SK-N-SH (cell line): ENCODE measurements around the gene WDR35. TPM values are rescaled to one million over a fixed set of nuclear protein-coding genes. Genes with fewer than 3 reads are reported as not detected.
A peak's percentile ranks its signal among the peaks of the same experiment; 100 is the strongest.

Experiments
- CTCF ChIA-PET: fragments of 300-600, 350-600 bp; formaldehyde crosslinking; extraction: SDS; loops from one replicate; lab custom pipeline; 2021; lab: Yijun Ruan, JAX
- POLR2A ChIA-PET: fragments of 350-600 bp; sonication (Branson Sonifier 250); formaldehyde crosslinking; extraction: SDS; loops from one replicate; lab custom pipeline; 2020; ENCODE audit warnings: antibody characterized with exemption, inconsistent platforms; lab: Yijun Ruan, JAX
- DNase-seq: peaks from one replicate; pipeline ENCODE4 v3.0.0; 2012
- H2AFZ ChIP-seq: fragments of 200-600 bp; sonication (generic); 2 replicates; pipeline ENCODE4 v1.8.1; 2016; ENCODE audit warnings: antibody characterized with exemption, mild to moderate bottlenecking, low read depth
- H3F3A ChIP-seq: fragments of 200-600 bp; sonication (generic); replicated peaks from 2 replicates; pipeline ENCODE3; 2016; ENCODE audit warnings: antibody characterized with exemption, mild to moderate bottlenecking; ENCODE audit not compliant: insufficient read depth
- H3K27ac ChIP-seq, 2 experiments: fragments of 200-500 bp in 1 of 2; fragments of 200-600 bp in 1 of 2; sonication (Bioruptor generic) in 1 of 2; sonication (generic), shearing (Covaris generic) in 1 of 2; 2 replicates each; pipeline versions ENCODE4 v1.5.1 to v1.6.1; 2014 to 2016; ENCODE audit warnings: low read depth in 2 of 2, inconsistent platforms in 1 of 2, low read length in 1 of 2, mild to moderate bottlenecking in 1 of 2, mixed read lengths in 1 of 2
- H3K27me3 ChIP-seq: fragments of 200-600 bp; sonication (generic), shearing (Covaris generic); 2 replicates; pipeline ENCODE4 v1.6.1; 2016; ENCODE audit warnings: mixed run types; ENCODE audit not compliant: insufficient read depth
- H3K36me3 ChIP-seq, 2 experiments: fragments of 200-500 bp in 1 of 2; fragments of 200-600 bp in 1 of 2; sonication (Bioruptor generic) in 1 of 2; sonication (generic) in 1 of 2; replicated peaks in 1 of 2; 2 replicates each; pipeline versions ENCODE3 to v1.5.1; 2014 to 2016; ENCODE audit warnings: low read length in 1 of 2, mild to moderate bottlenecking in 1 of 2; ENCODE audit not compliant: insufficient read depth in 2 of 2, control insufficient read depth in 1 of 2
- H3K4me1 ChIP-seq, 2 experiments: fragments of 200-500 bp in 1 of 2; fragments of 200-600 bp in 1 of 2; sonication (Bioruptor generic) in 1 of 2; sonication (generic), shearing (Covaris generic) in 1 of 2; 2 replicates each; pipeline versions ENCODE4 v1.5.1 to v1.6.1; 2014 to 2016; ENCODE audit warnings: low read depth in 1 of 2, low read length in 1 of 2, mixed run types in 1 of 2; ENCODE audit not compliant: insufficient read depth in 2 of 2, control insufficient read depth in 1 of 2
- H3K4me2 ChIP-seq: fragments of 200-600 bp; sonication (generic), shearing (Covaris generic); 2 replicates; pipeline ENCODE4 v1.6.1; 2017; ENCODE audit warnings: mixed run types
- H3K4me3 ChIP-seq, 2 experiments: fragments of 200-500 bp in 1 of 2; fragments of 200-600 bp in 1 of 2; sonication (Bioruptor generic) in 1 of 2; sonication (generic), shearing (Covaris generic) in 1 of 2; 2 replicates each; pipeline versions ENCODE4 v1.5.1 to v1.8.1; 2014 to 2016; ENCODE audit warnings: low read depth in 2 of 2, inconsistent platforms in 1 of 2, low read length in 1 of 2, mild to moderate bottlenecking in 1 of 2, mixed read lengths in 1 of 2, moderate library complexity in 1 of 2
- H3K79me2 ChIP-seq: fragments of 200-600 bp; sonication (generic); 2 replicates; pipeline ENCODE4 v1.8.1; 2017; ENCODE audit warnings: mild to moderate bottlenecking; ENCODE audit not compliant: insufficient read depth
- H3K9ac ChIP-seq: fragments of 200-600 bp; sonication (generic); 2 replicates; pipeline ENCODE4 v1.6.1; 2017; ENCODE audit warnings: mixed run types
- H3K9me2 ChIP-seq: fragments of 200-600 bp; sonication (generic); 2 replicates; pipeline ENCODE4 v1.6.1; 2017; ENCODE audit warnings: mixed run types
- H3K9me3 ChIP-seq: fragments of 200-600 bp; sonication (generic); 2 replicates; pipeline ENCODE4 v1.6.1; 2017; ENCODE audit warnings: mixed run types, mild to moderate bottlenecking, moderate library complexity
- H4K20me1 ChIP-seq: fragments of 200-600 bp; sonication (generic); 2 replicates; pipeline ENCODE4 v1.6.1; 2017; ENCODE audit warnings: mild to moderate bottlenecking, mixed run types; ENCODE audit not compliant: insufficient read depth
- EP300 ChIP-seq, 2 experiments: IDR thresholded peaks; 2 replicates each; pipeline versions ENCODE4 v1.4.0 to v1.6.1; 2012; ENCODE audit warnings: borderline replicate concordance in 1 of 2, low read depth in 1 of 2, low read length in 1 of 2
- FOSL2 ChIP-seq: IDR thresholded peaks from 2 replicates; pipeline ENCODE4 v1.4.0; 2012; ENCODE audit warnings: low read depth, mild to moderate bottlenecking, moderate library complexity, borderline replicate concordance
- FOXJ3 ChIP-seq: sonication (generic); formaldehyde crosslinking; IDR thresholded peaks from 2 replicates; pipeline ENCODE4 v1.5.1; 2020; ENCODE audit warnings: mild to moderate bottlenecking, missing genetic modification reagents
- FOXM1 ChIP-seq: IDR thresholded peaks from 2 replicates; pipeline ENCODE4 v1.4.0; 2012; ENCODE audit warnings: low read depth, mild to moderate bottlenecking
- GABPA ChIP-seq: IDR thresholded peaks from 2 replicates; pipeline ENCODE4 v1.4.0; 2012; ENCODE audit warnings: low read depth, mild to moderate bottlenecking
- GATA2 ChIP-seq: sonication (generic); formaldehyde crosslinking; IDR thresholded peaks from 2 replicates; pipeline ENCODE4 v1.5.0; 2020; ENCODE audit warnings: mild to moderate bottlenecking, missing genetic modification reagents
- JUND ChIP-seq: IDR thresholded peaks from 2 replicates; pipeline ENCODE4 v1.4.0; 2012
- NFIC ChIP-seq: IDR thresholded peaks from 2 replicates; pipeline ENCODE4 v1.4.0; 2012; ENCODE audit warnings: borderline replicate concordance
- NRF1 ChIP-seq: IDR thresholded peaks from 2 replicates; pipeline ENCODE4 v1.6.1; 2012; ENCODE audit warnings: low read depth, mild to moderate bottlenecking, low read length
- PBX3 ChIP-seq: IDR thresholded peaks from 2 replicates; pipeline ENCODE4; 2012
- POLR2AphosphoS5 ChIP-seq: IDR thresholded peaks from 2 replicates; pipeline ENCODE4 v1.6.1; 2012; ENCODE audit warnings: low read depth, low read length
- RAD21 ChIP-seq: IDR thresholded peaks from 2 replicates; pipeline ENCODE4 v1.6.1; 2012; ENCODE audit warnings: mild to moderate bottlenecking, low read length
- RCOR1 ChIP-seq: fragments of 150-350 bp; IDR thresholded peaks from 2 replicates; pipeline ENCODE4 v1.6.1; 2017; ENCODE audit warnings: antibody characterized with exemption, low read length
- SMC3 ChIP-seq: IDR thresholded peaks from 2 replicates; pipeline ENCODE4 v1.6.1; 2012; ENCODE audit warnings: low read depth, low read length, improper control_type of control experiment
- TAF1 ChIP-seq: IDR thresholded peaks from 2 replicates; pipeline ENCODE4 v1.6.1; 2012; ENCODE audit warnings: low read depth, mild to moderate bottlenecking, low read length, moderate library complexity, borderline replicate concordance
- TCF12 ChIP-seq: IDR thresholded peaks from 2 replicates; pipeline ENCODE4 v1.4.0; 2012
- TEAD4 ChIP-seq: IDR thresholded peaks from 2 replicates; pipeline ENCODE4 v1.4.0; 2012; ENCODE audit warnings: mild to moderate bottlenecking, borderline replicate concordance; ENCODE audit not compliant: insufficient read depth
- WGBS: methylation state at CpG from one replicate; pipeline ENCODE4 v1.1.6; 2017; ENCODE audit warnings: low lambda C conversion rate; 5-methylcytosine and 5-hydroxymethylcytosine counted together
- polyA plus RNA-seq, 3 experiments: library from polyadenylated mRNA; depleted of rRNA; stranded (reverse); fragments of >200 nt; gene quantifications; 2 replicates each; pipeline ENCODE4 v1.2.3, GENCODE V29; 2012
- TF ChIP-seq, protein P1 (sequence below): IDR thresholded peaks from 2 replicates; pipeline ENCODE4 v1.4.0; 2012; ENCODE audit warnings: low read depth, borderline replicate concordance
- TF ChIP-seq, protein P2 (sequence below): fragments of 150-350 bp; IDR thresholded peaks from 2 replicates; pipeline ENCODE4 v1.6.1; 2016; ENCODE audit warnings: mild to moderate bottlenecking, low read depth, low read length
- TF ChIP-seq, protein P3 (sequence below): IDR thresholded peaks from 2 replicates; pipeline ENCODE4 v1.6.1; 2012; ENCODE audit warnings: mild to moderate bottlenecking, low read depth, low read length, moderate library complexity
- TF ChIP-seq, protein P4 (sequence below): fragments of 200-600 bp; sonication (generic); IDR thresholded peaks from 2 replicates; pipeline ENCODE4 v1.6.1; 2017; ENCODE audit warnings: antibody characterized with exemption, mild to moderate bottlenecking, moderate library complexity

Gene WDR35
- polyA plus RNA-seq, 1 of the 3 experiments (the other 2 are of a cell fraction): 8.6 TPM

DNA sequence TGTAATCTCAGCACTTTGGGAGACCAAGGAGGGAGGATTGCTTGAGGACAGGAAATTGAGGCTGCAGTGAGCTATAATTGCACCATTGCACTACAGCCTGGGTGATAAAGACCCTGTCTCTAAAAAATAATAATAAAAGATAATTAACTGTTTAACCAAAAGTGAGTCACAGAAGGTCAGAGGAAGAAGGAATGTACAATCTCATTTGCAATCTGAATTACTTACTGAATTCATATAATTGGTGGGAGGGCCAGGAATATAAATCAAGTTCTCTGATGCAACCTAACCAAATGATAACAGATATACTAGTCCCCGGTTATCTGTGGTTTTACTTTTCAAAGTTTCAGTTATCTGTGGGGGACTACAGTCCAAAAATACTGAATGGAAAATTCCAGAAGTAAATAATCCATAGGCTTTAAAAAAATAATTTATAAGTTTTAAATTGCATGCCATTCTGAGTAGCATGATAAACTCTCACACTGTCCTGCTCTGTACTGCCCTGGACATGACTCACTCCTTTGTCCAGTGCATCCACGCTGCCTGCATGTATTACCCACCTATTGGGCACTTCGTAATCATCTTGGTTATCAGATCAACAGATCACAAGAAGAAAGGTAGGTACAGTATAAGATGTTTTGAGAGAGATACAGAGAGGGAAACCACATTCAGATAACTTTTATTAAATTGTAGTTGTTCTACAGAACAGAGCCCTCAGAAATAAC lies 35.3 kb upstream of the WDR35 start:
- POLR2A ChIA-PET: no interaction called here
- CTCF ChIA-PET: interaction anchor here (2.8 to 3.2 kb wide), 2 partner anchors 10 to 69 kb away, joined by 9 to 25 read pairs; no protein-coding TSS in a partner anchor
- Histone ChIP-seq H3K4me1 (no peaks in the 10 kb centered on the region; a peak in 1 of 4 replicates), H3F3A (peaks cover 19% of the 10 kb centered on the region), H3K9me3 (peaks cover 13% of the 10 kb centered on the region), H3K79me2 (peaks cover 16% of the 10 kb centered on the region), H4K20me1 (no peaks in the 10 kb centered on the region), H3K27ac (peak overlapping the region in 1 of 2 experiments; percentile 42; a peak in 2 of 4 replicates), H3K9ac (no peak overlapping the region), H3K4me2 (0 out of 2 replicates have a peak overlapping the region, but pooled peaks have one; percentile 6), H3K4me3 (no peak overlapping the region), H3K27me3 (no peaks in the 10 kb centered on the region), H2AFZ (no peak overlapping the region), H3K36me3 (peaks cover 6 to 27% of the 10 kb centered on the region in 2 experiments), H3K9me2 (no peaks in the 10 kb centered on the region)
- 35% methylated on average over 3 of the region's 3 CpGs for WGBS
- DNase-seq: no peak
- TF ChIP-seq POLR2AphosphoS5 (0 out of 2 replicates have a peak, but pooled peaks have one; percentile 15), SMC3 (no peak), FOXM1 (no peak), RAD21 (no peak), EP300 (IDR thresholded peaks at IDR 0.05; ENCODE audit: borderline replicate concordance in 1 of 2, low read depth in 1 of 2, low read length in 1 of 2) (no peak), NRF1 (no peak), TCF12 (peak; percentile 3; the same call in 1 of the 2 replicates), RCOR1 (no peak), PBX3 (no peak), FOSL2 (peak; percentile 70; the same call in 1 of the 2 replicates), TEAD4 (no peak), GABPA (no peak), GATA2 (CRISPR knock-in tag) (no peak), JUND (peak; percentile 57), NFIC (no peak), FOXJ3 (no peak), TAF1 (no peak)
- TF ChIP-seq, protein P1, sequence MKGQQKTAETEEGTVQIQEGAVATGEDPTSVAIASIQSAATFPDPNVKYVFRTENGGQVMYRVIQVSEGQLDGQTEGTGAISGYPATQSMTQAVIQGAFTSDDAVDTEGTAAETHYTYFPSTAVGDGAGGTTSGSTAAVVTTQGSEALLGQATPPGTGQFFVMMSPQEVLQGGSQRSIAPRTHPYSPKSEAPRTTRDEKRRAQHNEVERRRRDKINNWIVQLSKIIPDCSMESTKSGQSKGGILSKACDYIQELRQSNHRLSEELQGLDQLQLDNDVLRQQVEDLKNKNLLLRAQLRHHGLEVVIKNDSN: no peak
- TF ChIP-seq, protein P2, sequence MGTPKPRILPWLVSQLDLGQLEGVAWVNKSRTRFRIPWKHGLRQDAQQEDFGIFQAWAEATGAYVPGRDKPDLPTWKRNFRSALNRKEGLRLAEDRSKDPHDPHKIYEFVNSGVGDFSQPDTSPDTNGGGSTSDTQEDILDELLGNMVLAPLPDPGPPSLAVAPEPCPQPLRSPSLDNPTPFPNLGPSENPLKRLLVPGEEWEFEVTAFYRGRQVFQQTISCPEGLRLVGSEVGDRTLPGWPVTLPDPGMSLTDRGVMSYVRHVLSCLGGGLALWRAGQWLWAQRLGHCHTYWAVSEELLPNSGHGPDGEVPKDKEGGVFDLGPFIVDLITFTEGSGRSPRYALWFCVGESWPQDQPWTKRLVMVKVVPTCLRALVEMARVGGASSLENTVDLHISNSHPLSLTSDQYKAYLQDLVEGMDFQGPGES: no peak
- TF ChIP-seq, protein P3, sequence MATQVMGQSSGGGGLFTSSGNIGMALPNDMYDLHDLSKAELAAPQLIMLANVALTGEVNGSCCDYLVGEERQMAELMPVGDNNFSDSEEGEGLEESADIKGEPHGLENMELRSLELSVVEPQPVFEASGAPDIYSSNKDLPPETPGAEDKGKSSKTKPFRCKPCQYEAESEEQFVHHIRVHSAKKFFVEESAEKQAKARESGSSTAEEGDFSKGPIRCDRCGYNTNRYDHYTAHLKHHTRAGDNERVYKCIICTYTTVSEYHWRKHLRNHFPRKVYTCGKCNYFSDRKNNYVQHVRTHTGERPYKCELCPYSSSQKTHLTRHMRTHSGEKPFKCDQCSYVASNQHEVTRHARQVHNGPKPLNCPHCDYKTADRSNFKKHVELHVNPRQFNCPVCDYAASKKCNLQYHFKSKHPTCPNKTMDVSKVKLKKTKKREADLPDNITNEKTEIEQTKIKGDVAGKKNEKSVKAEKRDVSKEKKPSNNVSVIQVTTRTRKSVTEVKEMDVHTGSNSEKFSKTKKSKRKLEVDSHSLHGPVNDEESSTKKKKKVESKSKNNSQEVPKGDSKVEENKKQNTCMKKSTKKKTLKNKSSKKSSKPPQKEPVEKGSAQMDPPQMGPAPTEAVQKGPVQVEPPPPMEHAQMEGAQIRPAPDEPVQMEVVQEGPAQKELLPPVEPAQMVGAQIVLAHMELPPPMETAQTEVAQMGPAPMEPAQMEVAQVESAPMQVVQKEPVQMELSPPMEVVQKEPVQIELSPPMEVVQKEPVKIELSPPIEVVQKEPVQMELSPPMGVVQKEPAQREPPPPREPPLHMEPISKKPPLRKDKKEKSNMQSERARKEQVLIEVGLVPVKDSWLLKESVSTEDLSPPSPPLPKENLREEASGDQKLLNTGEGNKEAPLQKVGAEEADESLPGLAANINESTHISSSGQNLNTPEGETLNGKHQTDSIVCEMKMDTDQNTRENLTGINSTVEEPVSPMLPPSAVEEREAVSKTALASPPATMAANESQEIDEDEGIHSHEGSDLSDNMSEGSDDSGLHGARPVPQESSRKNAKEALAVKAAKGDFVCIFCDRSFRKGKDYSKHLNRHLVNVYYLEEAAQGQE: no peak
- TF ChIP-seq, protein P4, sequence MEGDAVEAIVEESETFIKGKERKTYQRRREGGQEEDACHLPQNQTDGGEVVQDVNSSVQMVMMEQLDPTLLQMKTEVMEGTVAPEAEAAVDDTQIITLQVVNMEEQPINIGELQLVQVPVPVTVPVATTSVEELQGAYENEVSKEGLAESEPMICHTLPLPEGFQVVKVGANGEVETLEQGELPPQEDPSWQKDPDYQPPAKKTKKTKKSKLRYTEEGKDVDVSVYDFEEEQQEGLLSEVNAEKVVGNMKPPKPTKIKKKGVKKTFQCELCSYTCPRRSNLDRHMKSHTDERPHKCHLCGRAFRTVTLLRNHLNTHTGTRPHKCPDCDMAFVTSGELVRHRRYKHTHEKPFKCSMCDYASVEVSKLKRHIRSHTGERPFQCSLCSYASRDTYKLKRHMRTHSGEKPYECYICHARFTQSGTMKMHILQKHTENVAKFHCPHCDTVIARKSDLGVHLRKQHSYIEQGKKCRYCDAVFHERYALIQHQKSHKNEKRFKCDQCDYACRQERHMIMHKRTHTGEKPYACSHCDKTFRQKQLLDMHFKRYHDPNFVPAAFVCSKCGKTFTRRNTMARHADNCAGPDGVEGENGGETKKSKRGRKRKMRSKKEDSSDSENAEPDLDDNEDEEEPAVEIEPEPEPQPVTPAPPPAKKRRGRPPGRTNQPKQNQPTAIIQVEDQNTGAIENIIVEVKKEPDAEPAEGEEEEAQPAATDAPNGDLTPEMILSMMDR: no peak
